HCEC 1CT (cell line): ENCODE data around the gene TMCC2.
"Not testable (repeated sequence)": the region's sequence is repeated elsewhere in the genome, so short reads cannot be mapped to it uniquely, and the experiment has no call there.

ENCODE experiments used
- DNase-seq: peaks from one replicate; pipeline ENCODE4 v3.0.0-alpha.2; 2017

Gene TMCC2

DNA sequence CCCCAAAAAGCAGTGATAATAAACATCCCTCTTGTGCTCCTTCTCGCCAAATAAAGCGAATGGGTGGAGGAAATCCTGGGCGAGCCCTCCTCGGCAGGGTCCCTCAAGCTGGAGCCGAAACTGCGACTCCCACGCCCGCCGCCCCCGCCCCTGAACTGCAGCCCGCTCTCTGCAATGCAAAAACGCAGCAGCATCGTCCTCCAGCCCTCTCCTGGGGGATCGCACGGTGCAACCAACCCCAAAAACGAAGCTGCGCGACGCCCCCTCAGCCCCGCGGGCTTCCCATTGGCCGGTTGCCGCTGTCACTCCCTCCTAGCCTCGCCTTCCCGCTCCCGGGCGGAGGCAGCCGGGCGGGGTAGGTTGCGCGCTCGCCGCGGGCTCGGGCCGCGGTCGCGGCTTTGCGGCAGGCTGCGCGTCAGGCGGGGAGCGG, at the start of gene TMCC2:
Gene TMCC2 (plus strand): TSS at position 363 of the 430 bp plus-strand sequence. CDS start 619 bp downstream, outside the sequence.
- peak; percentile 83 for DNase-seq

- peak; percentile 11 for DNase-seq
These were observed 47.9 kb upstream of the TMCC2 start for GRCh38 chr1:205179842-205180241.

DNA sequence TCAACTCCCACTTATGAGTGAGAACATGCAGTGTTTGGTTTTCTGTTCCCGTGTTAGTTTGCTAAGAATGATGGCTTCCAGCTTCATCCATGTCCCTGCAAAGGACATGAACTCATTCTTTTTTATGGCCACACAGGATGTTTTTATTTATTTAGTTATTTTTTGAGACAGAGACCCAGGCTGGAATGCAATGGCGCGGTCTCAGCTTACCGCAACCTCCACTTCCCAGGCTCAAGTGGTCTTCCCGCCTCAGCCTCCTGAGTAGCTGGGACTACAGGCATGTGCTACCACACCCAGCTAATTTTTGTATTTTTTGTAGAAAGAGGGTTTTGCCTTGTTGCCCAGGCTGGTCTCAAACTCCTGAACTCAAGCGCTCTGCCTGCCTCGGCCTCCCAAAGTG, 47.4 kb upstream of the TMCC2 start:
- not testable (repeated sequence) for DNase-seq

DNA sequence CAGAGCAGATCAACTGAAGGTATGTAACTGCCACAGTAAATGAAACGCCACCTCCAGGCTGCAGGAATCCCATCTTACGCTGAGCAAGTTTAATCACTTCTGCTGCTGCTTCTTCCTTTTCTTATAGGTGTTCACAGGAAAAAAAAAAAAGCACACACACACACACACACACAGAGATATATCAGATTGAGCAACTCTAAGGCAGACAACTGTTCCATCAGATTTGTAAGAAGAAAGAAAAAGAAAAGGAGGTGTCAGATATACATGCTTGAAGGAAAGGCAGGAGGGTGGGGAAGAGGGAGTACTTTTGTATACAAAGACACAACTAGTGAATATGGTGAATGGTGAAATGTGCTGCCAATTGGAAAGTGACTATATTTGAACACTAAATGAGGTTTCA, 44.8 kb upstream of the TMCC2 start:
- DNase-seq = no peak

GRCh38 chr1:205183676-205184335, 43.9 kb upstream of the TMCC2 start:
- no peak for DNase-seq

GRCh38 chr1:205186191-205186590, 41.6 kb upstream of the TMCC2 start:
- DNase-seq = no peak

DNA sequence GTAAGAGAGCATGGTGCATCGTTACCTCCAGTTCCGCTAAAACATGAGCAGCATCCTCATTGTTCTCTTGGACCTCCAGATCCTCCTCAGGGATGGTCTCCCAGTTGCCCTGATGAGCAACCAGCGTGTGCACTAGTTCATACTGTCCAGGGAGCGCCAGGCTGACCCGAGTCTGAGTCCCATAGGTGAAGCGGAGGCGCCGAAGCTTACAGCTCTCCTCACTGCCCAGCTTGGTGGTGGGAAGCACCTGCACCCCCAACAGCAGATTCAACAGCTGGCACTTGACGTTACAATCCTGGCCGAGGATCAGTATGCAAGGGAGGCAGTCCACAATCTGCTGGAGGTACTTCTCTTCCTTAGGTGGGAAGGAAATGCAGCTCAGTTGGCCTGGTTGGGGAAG, 40.3 kb upstream of the TMCC2 start:
- DNase-seq = no peak

GRCh38 chr1:205188098-205188497, 39.6 kb upstream of the TMCC2 start:
- peak; percentile 6 for DNase-seq

- no peak for DNase-seq
These were observed 39.1 kb upstream of the TMCC2 start for GRCh38 chr1:205188596-205188995.

GRCh38 chr1:205189131-205189530, 38.6 kb upstream of the TMCC2 start:
- DNase-seq = no peak

- DNase-seq = peak; percentile 20
These were observed 36.7 kb upstream of the TMCC2 start for GRCh38 chr1:205190845-205191577.

- no peak for DNase-seq
These were observed 36.1 kb upstream of the TMCC2 start for GRCh38 chr1:205191622-205192021.

GRCh38 chr1:205192287-205192686, 35.5 kb upstream of the TMCC2 start:
- DNase-seq = no peak

DNA sequence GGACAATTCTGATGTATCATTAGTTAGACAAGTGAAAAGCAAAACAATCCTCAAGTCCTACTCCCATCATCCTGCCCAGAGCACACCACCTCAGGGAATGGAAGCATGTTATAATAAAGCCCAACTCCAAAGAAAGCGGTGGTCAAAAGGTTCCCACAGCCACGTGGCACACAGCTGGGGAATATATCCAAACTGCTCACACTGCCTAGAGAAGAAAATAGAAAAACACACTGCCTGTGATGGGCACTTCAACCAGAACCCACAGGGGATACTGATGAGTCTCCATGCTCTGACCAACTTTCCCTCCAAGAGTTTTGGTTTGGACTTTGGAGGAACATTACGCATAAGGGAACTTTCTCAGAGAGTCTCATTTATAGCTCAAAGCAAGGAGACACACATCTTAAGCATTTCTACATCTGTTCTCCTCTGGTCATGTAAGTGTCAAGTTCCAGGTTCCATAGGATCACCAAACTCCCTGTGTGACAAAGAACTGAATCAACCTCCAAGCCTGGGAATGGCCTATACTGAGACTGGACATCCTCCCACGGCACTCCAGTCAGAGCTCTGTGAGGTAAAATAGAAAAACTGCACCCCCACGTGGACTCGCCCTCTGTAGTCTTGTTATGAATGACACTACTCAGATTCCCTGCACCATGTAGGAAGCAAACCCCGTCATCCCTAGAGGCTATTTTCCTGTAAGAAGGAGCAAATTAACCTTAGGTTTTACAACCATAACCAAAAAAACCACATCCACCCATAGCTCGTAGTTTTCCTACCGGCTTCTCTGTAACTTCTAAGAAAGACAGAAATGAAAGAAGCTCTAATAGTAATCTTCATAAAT, 28.4 kb upstream of the TMCC2 start:
- DNase-seq = no peak

DNA sequence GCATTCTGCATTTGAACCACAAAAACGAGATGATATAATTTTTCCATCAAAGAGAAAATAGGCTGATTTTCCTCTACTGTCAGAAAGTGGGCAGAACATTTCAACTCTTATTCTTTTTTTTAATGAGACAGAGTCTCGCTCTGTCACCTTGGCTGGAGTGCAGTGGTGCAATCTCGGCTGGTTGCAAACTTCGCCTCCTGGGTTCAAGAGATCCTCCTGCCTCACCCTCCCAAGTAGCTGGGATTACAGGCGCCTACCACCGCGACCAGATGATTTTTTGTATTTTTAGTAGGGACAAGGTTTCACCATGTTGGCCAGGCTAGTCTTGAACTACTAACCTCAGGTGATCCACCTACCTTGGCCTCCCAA, 27.8 kb upstream of the TMCC2 start:
- no peak for DNase-seq

GRCh38 chr1:205204552-205204951, 23.2 kb upstream of the TMCC2 start:
- peak; percentile 69 for DNase-seq

DNA sequence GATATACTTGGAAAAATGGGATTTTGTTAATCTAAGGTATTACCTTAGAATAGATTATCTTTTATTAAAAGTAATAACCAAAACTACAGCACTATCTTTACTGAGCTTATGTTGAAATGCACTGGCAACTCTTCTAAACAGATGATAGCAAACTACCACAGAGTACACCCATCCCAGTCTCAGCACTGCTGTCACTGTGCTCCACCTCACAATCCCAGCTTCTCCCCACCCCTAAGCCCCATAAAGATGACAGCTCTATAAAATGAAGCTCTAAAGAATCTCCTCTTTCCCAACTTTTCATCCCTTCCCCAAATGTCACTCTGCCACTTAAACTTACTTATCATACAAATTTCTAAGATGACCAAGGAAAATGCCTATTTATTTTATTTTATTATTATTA, 22.7 kb upstream of the TMCC2 start:
- DNase-seq = no peak

DNA sequence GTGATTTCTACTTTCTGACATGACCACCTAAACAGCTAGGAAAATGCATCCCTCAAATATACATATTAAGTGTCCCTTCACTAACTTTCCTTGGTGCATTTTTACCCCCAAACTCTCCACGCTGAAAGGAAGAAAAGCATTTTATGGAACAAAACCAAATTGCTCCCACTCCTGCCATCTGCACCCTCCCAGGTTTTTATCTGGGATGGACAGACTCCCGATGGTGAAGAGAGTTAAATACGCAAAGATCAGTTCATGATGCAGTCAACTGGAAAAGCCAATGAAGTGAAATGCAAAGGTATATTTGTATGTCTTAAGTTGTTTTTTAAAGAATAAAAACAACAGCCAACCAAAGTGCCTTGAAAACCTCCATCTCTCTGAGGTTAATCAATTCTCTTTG, 18.9 kb upstream of the TMCC2 start:
- DNase-seq = no peak

DNA sequence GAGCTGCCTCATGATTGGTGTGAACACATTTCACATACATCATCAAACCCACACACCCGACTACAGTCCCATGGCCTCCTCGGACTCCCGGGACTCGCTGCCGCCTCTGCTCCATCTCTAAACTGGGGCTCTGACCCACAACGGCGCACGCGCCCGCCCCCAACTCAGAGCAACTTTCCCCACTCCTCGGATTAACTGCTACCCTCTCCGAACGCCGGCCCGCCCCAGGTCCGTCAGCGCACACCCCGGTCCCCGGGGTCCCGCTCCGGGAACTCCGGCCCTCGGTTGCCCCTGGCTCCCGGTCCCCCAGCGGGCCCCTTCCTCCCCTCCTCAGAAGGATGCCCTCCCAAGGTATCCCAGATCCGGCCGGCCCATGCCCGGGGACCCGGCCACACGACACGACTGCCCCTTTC, 17.0 kb upstream of the TMCC2 start:
- DNase-seq = peak; percentile 13

DNA sequence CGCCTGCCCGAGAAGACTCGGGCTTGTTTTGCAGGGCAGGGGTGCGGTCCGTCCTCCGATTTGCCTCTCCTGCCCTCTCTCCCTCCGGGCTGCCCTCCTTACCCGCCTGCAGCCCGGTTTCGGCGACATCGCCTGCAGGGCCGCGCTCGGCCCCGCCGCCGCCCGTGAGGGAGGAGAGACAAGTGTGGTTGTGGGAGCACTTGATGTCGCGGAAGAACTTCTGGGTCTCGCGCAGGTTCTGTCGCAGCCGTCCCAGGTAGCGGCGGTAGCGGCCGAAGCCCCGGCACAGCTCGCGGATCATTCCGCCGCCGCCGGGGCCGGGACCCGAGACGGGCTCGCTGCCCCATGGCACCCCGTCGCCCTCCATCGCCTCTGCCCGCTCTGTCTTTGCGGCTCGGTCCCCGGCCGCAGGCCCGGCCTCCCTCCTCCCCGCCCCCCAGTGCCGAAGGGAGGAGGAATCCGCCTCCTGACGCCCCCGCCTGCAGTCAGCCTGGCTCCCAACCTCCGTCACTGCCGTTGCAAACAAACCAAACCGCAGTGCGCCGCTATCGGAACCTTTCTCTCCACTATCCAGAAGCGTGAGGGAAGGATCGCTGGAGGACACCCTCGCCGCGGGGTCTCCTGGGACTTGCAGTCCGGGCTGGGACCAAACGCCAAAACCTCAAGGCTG, 16.4 kb upstream of the TMCC2 start, which contains the start of gene DSTYK:
Gene DSTYK (minus strand): TSS at position 534 of the 670 bp plus-strand sequence. CDS start 167 bp downstream, at position 367.
- peak; percentile 97 for DNase-seq

GRCh38 chr1:205211839-205212536, 15.8 kb upstream of the TMCC2 start:
- no peak for DNase-seq

DNA sequence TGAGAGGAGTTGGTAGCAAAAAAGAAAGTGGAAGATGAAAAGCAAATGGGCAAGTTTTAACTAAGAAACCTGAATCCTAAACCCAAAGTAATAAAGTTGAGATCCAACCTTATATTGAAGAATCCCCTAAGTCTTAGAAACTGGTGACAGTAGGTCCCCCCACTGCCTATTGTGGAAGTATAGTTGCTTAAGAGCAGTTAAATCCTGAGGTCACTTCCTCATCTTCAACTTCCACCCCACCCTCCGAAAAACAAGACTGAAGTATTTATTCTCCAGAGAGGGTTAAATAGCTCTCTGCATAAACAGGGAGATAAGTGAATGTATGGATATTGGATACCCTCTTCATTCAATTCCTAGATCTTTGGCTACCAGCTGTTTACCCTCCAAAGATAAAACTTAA, 13.0 kb upstream of the TMCC2 start:
- DNase-seq = no peak
